K562 (cell line): ENCODE measurements around the gene TAL1. TPM values are rescaled to one million over a fixed set of nuclear protein-coding genes. Genes with fewer than 3 reads are reported as not detected.

Experiments used
- CHD1 ChIP-seq: fragments of 200-600 bp; sonication (generic); IDR thresholded peaks from one replicate; pipeline ENCODE4 v1.6.1; 2012; ENCODE audit warnings: mild to moderate bottlenecking, moderate library complexity, low read length, inconsistent platforms
- ELK1 ChIP-seq: sonication (generic); formaldehyde crosslinking; IDR thresholded peaks from 2 replicates; pipeline ENCODE4 v1.8.1; 2022; ENCODE audit warnings: missing genetic modification reagents
- ELK3 ChIP-seq: fragments of 450-650 bp; formaldehyde crosslinking; IDR thresholded peaks from 2 replicates; pipeline ENCODE4 v1.4.0; 2020; ENCODE audit warnings: mild to moderate bottlenecking
- FOXK2 ChIP-seq, 2 experiments: fragments of 450-650 bp; IDR thresholded peaks in 1 of 2; conservative IDR thresholded peaks in 1 of 2; 2 replicates each; pipeline ENCODE4 v1.6.1; 2016; ENCODE audit warnings: low read depth in 2 of 2, mild to moderate bottlenecking in 1 of 2
- HNRNPLL ChIP-seq: fragments of 200-400 bp; formaldehyde crosslinking; IDR thresholded peaks from 2 replicates; pipeline ENCODE4 v1.6.1; 2017; ENCODE audit warnings: low read length, low read depth, mild to moderate bottlenecking; ENCODE audit not compliant: poor library complexity, severe bottlenecking
- IRF9 ChIP-seq: fragments of 450-650 bp; IDR thresholded peaks from 2 replicates; pipeline ENCODE4 v1.6.1; 2016; ENCODE audit warnings: missing biosample characterization, missing genetic modification characterization
- KDM1A ChIP-seq, 2 experiments: fragments of 450-650 bp; IDR thresholded peaks; 2 replicates each; pipeline ENCODE4 v1.6.1; 2016; ENCODE audit warnings: mild to moderate bottlenecking in 2 of 2
- KDM2B ChIP-seq: fragments of 250-450 bp; sonication (Bioruptor Pico); IDR thresholded peaks from 2 replicates; pipeline ENCODE4 v1.8.0; 2021; ENCODE audit warnings: mild to moderate bottlenecking, moderate library complexity
- LCOR ChIP-seq: sonication (generic); formaldehyde crosslinking; IDR thresholded peaks from 2 replicates; pipeline ENCODE4 v1.8.0; 2022; ENCODE audit warnings: mild to moderate bottlenecking, missing genetic modification reagents
- SP1 ChIP-seq: sonication (generic); formaldehyde crosslinking; IDR thresholded peaks from 2 replicates; pipeline ENCODE4 v1.8.1; 2022; ENCODE audit warnings: mild to moderate bottlenecking, missing genetic modification reagents
- ZBTB34 ChIP-seq: fragments of 250-450 bp; sonication (Bioruptor Pico); IDR thresholded peaks from 2 replicates; pipeline ENCODE4 v1.8.0; 2021; ENCODE audit warnings: mild to moderate bottlenecking, moderate library complexity
- polyA plus RNA-seq, 8 experiments: library from polyadenylated mRNA; depleted of rRNA in 4 of 8; stranded (reverse) in 5 of 8; unstranded in 3 of 8; fragments of >200 nt; fragmentation: Nextera tagmentation in 2 of 8; fragmentation: Illumina TruSeq in 1 of 8; extraction: Ambion mirVana in 2 of 8; extraction: Trizol in 1 of 8; gene quantifications; 2 replicates each; pipeline versions ENCODE4 v1.2.1 to v1.2.3, GENCODE V29; 2011 to 2014; ENCODE audit warnings: inconsistent platforms in 1 of 8, missing spikeins in 1 of 8
- total RNA-seq, 7 experiments: library from RNA; depleted of rRNA in 6 of 7; stranded (reverse); fragments of >200 nt in 6 of 7; fragmentation: Illumina TruSeq in 2 of 7; extraction: Trizol in 2 of 7; gene quantifications; 2 replicates each; pipeline versions ENCODE4 v1.2.1 to v1.2.3, GENCODE V29; 2011 to 2021; ENCODE audit warnings: low replicate concordance in 1 of 7
- TF ChIP-seq, protein P1 (sequence below): IDR thresholded peaks from 2 replicates; pipeline ENCODE4 v1.6.1; 2012; ENCODE audit warnings: low read depth, low read length, improper control_type of control experiment, borderline replicate concordance
- TF ChIP-seq, protein P2 (sequence below): fragments of 450-650 bp; IDR thresholded peaks from 2 replicates; pipeline ENCODE4 v1.6.1; 2016
- TF ChIP-seq, protein P3 (sequence below): IDR thresholded peaks from 3 replicates; pipeline ENCODE4 v1.6.1; 2011; ENCODE audit warnings: borderline replicate concordance, mild to moderate bottlenecking, moderate library complexity; ENCODE audit not compliant: insufficient read length; ENCODE audit errors: extremely low read depth

TAL1 gene
- total and polyA plus RNA-seq, 9 of the 15 experiments (the other 6 are each of a cell fraction or from before 2014, with no cell fraction given): 18.5 to 106 (median 59.7) TPM

GRCh38 chr1:47180603-47181094, 51.4 kb downstream of the TAL1 start (continued):
- TF ChIP-seq, protein P1, sequence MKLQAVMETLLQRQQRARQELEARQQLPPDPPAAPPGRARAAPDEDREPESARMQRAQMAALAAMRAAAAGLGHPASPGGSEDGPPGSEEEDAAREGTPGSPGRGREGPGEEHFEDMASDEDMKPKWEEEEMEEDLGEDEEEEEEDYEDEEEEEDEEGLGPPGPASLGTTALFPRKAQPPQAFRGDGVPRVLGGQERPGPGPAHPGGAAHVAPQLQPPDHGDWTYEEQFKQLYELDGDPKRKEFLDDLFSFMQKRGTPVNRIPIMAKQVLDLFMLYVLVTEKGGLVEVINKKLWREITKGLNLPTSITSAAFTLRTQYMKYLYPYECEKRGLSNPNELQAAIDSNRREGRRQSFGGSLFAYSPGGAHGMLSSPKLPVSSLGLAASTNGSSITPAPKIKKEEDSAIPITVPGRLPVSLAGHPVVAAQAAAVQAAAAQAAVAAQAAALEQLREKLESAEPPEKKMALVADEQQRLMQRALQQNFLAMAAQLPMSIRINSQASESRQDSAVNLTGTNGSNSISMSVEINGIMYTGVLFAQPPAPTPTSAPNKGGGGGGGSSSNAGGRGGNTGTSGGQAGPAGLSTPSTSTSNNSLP: no peak
- TF ChIP-seq SP1 (CRISPR knock-in tag): no peak
- TF ChIP-seq CHD1: no peak
- TF ChIP-seq KDM1A (IDR thresholded peaks at IDR 0.05): peak in 1 of 2 experiments; percentile 6; a peak in 1 of 4 replicates
- TF ChIP-seq ELK1 (CRISPR knock-in tag): no peak
- TF ChIP-seq, protein P2, sequence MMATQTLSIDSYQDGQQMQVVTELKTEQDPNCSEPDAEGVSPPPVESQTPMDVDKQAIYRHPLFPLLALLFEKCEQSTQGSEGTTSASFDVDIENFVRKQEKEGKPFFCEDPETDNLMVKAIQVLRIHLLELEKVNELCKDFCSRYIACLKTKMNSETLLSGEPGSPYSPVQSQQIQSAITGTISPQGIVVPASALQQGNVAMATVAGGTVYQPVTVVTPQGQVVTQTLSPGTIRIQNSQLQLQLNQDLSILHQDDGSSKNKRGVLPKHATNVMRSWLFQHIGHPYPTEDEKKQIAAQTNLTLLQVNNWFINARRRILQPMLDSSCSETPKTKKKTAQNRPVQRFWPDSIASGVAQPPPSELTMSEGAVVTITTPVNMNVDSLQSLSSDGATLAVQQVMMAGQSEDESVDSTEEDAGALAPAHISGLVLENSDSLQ: no peak
- TF ChIP-seq ELK3 (CRISPR knock-in tag): no peak
- TF ChIP-seq FOXK2 (conservative IDR thresholded peaks at IDR 0.05 in 1 of 2, IDR thresholded peaks at IDR 0.05 in 1 of 2; ENCODE audit: low read depth in 2 of 2): peak in 1 of 2 experiments; percentile 47
- no peak for TF ChIP-seq ZBTB34 (CRISPR knock-in tag)
- no peak for TF ChIP-seq LCOR (CRISPR knock-in tag)
- TF ChIP-seq, protein P3, sequence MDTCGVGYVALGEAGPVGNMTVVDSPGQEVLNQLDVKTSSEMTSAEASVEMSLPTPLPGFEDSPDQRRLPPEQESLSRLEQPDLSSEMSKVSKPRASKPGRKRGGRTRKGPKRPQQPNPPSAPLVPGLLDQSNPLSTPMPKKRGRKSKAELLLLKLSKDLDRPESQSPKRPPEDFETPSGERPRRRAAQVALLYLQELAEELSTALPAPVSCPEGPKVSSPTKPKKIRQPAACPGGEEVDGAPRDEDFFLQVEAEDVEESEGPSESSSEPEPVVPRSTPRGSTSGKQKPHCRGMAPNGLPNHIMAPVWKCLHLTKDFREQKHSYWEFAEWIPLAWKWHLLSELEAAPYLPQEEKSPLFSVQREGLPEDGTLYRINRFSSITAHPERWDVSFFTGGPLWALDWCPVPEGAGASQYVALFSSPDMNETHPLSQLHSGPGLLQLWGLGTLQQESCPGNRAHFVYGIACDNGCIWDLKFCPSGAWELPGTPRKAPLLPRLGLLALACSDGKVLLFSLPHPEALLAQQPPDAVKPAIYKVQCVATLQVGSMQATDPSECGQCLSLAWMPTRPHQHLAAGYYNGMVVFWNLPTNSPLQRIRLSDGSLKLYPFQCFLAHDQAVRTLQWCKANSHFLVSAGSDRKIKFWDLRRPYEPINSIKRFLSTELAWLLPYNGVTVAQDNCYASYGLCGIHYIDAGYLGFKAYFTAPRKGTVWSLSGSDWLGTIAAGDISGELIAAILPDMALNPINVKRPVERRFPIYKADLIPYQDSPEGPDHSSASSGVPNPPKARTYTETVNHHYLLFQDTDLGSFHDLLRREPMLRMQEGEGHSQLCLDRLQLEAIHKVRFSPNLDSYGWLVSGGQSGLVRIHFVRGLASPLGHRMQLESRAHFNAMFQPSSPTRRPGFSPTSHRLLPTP: no peak
- TF ChIP-seq KDM2B (CRISPR knock-in tag): no peak
- no peak for TF ChIP-seq HNRNPLL
- TF ChIP-seq IRF9 (tag): 0 out of 2 replicates have a peak, but pooled peaks have one; percentile 15
